ENCODE data around the gene TLCD1.

TLCD1 gene

DNA sequence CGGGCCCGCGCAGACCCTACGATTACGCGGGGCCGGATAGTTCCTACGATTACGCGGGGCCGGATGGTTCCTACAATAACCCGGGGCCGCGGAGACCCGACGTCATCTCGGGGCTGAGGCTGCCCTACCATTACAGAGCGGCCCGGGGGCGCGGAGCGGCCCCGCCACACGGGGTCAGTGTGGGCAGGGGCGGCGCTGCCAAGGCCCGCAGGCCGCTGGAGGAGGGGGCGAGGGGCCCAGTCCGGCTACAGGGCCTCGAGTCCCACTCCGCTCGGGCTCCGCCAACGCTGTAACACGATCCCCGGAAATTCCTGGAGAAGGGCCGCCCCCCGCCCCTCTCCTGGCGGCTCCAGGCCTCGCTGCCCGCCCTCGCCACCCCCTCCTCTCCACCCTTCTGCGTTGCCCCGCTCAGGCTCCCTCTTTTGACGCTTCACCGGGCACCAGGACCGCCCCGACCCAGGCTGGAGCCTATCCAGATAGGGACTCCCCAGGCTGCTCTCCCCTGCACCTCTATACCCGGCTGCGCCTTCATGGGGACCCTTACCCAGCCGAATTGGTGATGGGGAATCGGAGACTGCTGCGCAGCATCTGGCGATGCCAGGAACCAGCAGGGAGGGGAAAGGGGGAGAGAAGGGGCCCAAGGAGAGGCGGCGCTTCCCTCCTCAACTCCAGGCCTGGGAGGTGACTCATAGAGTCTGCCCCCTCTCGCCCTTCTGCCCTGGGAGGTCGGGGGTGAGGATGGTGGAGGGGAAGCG lies 8.3 kb downstream of the TLCD1 start, which contains the start of gene RAB34 (continued):
- TF ChIP-seq ZNF148 (tag by site-specific recombination; IDR thresholded peaks at IDR 0.05; ENCODE audit: borderline replicate concordance) (no peak), ZNF23 (tag by site-specific recombination; IDR thresholded peaks at IDR 0.05; ENCODE audit: borderline replicate concordance) (no peak), BCL11A (tag by site-specific recombination; IDR thresholded peaks at IDR 0.05; ENCODE audit: low read depth) (peak; percentile 86), ZFP37 (tag by site-specific recombination; IDR thresholded peaks at IDR 0.05) (no peak; the same call in 1 of the 2 replicates), ZEB2 (tag by site-specific recombination; IDR thresholded peaks at IDR 0.05) (peak; percentile 49), ZNF174 (tag by site-specific recombination; IDR thresholded peaks at IDR 0.05) (no peak), PRDM4 (tag by site-specific recombination; IDR thresholded peaks at IDR 0.05) (no peak; the same call in 1 of the 2 replicates), ZNF184 (tag by site-specific recombination; IDR thresholded peaks at IDR 0.05) (no peak), ZIC2 (tag by site-specific recombination; IDR thresholded peaks at IDR 0.05) (peak; percentile 91), GLIS1 (tag by site-specific recombination; IDR thresholded peaks at IDR 0.05) (no peak), ZSCAN16 (tag by site-specific recombination; IDR thresholded peaks at IDR 0.05) (no peak), ZNF670 (tag by site-specific recombination; IDR thresholded peaks at IDR 0.05; ENCODE audit: low read depth) (no peak), ZNF404 (tag by site-specific recombination; IDR thresholded peaks at IDR 0.05) (no peak), ZBTB11 (tag by site-specific recombination; conservative IDR thresholded peaks at IDR 0.05; ENCODE audit: low read depth) (peak; percentile 90), ZBTB8A (tag by site-specific recombination; IDR thresholded peaks at IDR 0.05) (peak; percentile 92), OSR2 (tag by site-specific recombination; IDR thresholded peaks at IDR 0.05) (no peak), ZNF660 (tag by site-specific recombination; IDR thresholded peaks at IDR 0.05) (no peak; the same call in none of the 2 replicates), ZNF776 (tag by site-specific recombination; IDR thresholded peaks at IDR 0.05; ENCODE audit: borderline replicate concordance) (no peak), ZNF768 (tag by site-specific recombination; IDR thresholded peaks at IDR 0.05) (no peak), ZNF747 (tag by site-specific recombination; IDR thresholded peaks at IDR 0.05) (no peak), ZNF596 (tag by site-specific recombination; IDR thresholded peaks at IDR 0.05) (0 out of 2 replicates have a peak, but pooled peaks have one; percentile 10), ZNF140 (tag by site-specific recombination; IDR thresholded peaks at IDR 0.05) (no peak), GFI1B (tag by site-specific recombination; IDR thresholded peaks at IDR 0.05) (no peak), KLF17 (tag by site-specific recombination; IDR thresholded peaks at IDR 0.05) (peak; percentile 59), ZNF248 (tag by site-specific recombination; IDR thresholded peaks at IDR 0.05) (no peak)
- TF ChIP-seq, protein P1, sequence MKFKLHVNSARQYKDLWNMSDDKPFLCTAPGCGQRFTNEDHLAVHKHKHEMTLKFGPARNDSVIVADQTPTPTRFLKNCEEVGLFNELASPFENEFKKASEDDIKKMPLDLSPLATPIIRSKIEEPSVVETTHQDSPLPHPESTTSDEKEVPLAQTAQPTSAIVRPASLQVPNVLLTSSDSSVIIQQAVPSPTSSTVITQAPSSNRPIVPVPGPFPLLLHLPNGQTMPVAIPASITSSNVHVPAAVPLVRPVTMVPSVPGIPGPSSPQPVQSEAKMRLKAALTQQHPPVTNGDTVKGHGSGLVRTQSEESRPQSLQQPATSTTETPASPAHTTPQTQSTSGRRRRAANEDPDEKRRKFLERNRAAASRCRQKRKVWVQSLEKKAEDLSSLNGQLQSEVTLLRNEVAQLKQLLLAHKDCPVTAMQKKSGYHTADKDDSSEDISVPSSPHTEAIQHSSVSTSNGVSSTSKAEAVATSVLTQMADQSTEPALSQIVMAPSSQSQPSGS (tag by site-specific recombination; IDR thresholded peaks at IDR 0.05; ENCODE audit: low read depth), result no peak
- TF ChIP-seq, protein P2, sequence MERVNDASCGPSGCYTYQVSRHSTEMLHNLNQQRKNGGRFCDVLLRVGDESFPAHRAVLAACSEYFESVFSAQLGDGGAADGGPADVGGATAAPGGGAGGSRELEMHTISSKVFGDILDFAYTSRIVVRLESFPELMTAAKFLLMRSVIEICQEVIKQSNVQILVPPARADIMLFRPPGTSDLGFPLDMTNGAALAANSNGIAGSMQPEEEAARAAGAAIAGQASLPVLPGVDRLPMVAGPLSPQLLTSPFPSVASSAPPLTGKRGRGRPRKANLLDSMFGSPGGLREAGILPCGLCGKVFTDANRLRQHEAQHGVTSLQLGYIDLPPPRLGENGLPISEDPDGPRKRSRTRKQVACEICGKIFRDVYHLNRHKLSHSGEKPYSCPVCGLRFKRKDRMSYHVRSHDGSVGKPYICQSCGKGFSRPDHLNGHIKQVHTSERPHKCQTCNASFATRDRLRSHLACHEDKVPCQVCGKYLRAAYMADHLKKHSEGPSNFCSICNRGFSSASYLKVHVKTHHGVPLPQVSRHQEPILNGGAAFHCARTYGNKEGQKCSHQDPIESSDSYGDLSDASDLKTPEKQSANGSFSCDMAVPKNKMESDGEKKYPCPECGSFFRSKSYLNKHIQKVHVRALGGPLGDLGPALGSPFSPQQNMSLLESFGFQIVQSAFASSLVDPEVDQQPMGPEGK (tag by site-specific recombination; IDR thresholded peaks at IDR 0.05), result peak; percentile 80
